ENCODE measurements around the gene ZBTB11. TPM values are rescaled to one million over a fixed set of nuclear protein-coding genes. Genes with fewer than 3 reads are reported as not detected.

The ZBTB11 gene
- total and polyA plus RNA-seq, 10 of the 15 experiments (the other 5 are each of a cell fraction or from before 2014, with no cell fraction given), result 3.5 to 25.7 (median 18.0) TPM

DNA sequence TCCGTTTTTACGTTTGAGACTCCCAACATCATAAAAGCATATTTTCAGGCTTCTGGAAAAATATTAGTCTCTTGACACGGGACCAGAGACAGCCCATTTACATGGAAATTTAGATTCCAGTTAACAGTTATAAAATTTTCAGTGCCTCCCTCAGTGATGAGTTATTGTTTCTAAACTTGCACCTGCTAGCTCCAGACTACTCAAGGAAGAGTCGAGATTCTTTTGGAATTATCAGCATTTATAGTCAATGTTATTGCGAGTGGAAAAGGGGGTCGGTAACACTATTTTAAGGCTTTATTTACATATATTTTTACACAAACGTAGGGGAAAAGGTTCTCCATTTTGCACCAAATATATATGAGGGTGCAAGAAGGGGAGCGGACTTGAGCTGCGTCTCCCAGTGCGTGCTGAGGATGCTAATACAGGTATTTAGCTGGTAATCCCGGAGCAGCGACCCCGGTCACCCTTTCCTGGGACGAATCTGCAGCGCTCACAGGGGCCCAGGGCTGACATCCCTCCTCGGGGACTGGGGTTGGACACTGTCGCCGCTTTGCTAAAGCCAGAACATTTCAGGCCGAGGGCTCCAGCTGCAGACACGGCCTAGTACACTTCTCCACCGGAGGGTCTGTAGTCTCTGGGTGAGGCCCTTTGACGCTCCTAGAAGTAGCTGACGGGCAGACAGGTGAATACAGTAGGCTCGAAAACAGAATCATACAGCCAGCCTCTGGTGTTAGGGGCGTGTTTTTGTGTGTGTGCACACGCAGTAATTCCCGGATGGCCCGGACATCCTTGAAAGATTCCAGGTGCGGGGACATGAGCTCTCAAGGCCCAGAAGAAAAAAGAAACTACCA is 729 bp upstream of the ZBTB11 start:
- no peaks in the 10 kb centered on the region for H4K20me1 ChIP-seq (ENCODE audit: control insufficient read depth, insufficient read depth)
- in situ Hi-C loops (cut with MboI) (no loop called here), intact Hi-C loops (cut with micrococcal nuclease; ENCODE audit: unreplicated experiment) (loop anchor here (1.0 to 5.0 kb wide), 5 partner anchors 9 to 265 kb away; partner anchors contain the start of genes CEP97, PCNP, RPL24 and SENP7)
- peak overlapping the region; percentile 78 for H3K4me3 ChIP-seq
- ChIA-PET SMC1A (ENCODE audit: uncharacterized antibody, unreplicated experiment) (interaction anchor here (1.1 to 2.0 kb wide), 5 partner anchors 9 to 104 kb away, joined by 3 to 10 read pairs (median 3); partner anchors contain the start of genes PCNP and RPL24), POLR2A (interaction anchor here (0.9 to 4.9 kb wide), 7 partner anchors 8 to 174 kb away, joined by 3 to 46 read pairs (median 3); partner anchors contain the start of genes CEP97, PCNP and RPL24), CTCF (interaction anchor here (0.8 to 1.6 kb wide), 10 partner anchors 24 to 550 kb away, joined by 3 to 5 read pairs (median 4); partner anchors contain the start of genes CEP97 and PCNP), RAD21 (ENCODE audit: unreplicated experiment) (interaction anchor here (1.1 to 2.2 kb wide), 4 partner anchors 9 to 104 kb away, joined by 3 to 10 read pairs (median 6); partner anchors contain the start of genes PCNP and RPL24)
- no peaks in the 10 kb centered on the region for H3K4me1 ChIP-seq (ENCODE audit: control insufficient read depth, insufficient read depth, low read length)
- peak overlapping the region; percentile 15 for H2AFZ ChIP-seq (ENCODE audit: control insufficient read depth, low read depth, low read length)
- FAIRE-seq, result no peak
- no peak for TF ChIP-seq SMARCA5 (IDR thresholded peaks at IDR 0.05)
- TF ChIP-seq TAF1 (IDR thresholded peaks at IDR 0.05; ENCODE audit: borderline replicate concordance, low read depth, low read length), result no peak
- TF ChIP-seq CREB1 (IDR thresholded peaks at IDR 0.05; ENCODE audit: low read depth), result no peak
- peak; percentile 64; the same call in 1 of the 2 replicates for TF ChIP-seq PAX8 (IDR thresholded peaks at IDR 0.05)
- TF ChIP-seq RAD51 (IDR thresholded peaks at IDR 0.05), result peak; percentile 74
- 0 out of 2 replicates have a peak, but pooled peaks have one; percentile 2 for TF ChIP-seq MTA3 (IDR thresholded peaks at IDR 0.05; ENCODE audit: borderline replicate concordance, low read length)
- TF ChIP-seq NKRF (conservative IDR thresholded peaks at IDR 0.05), result peak; percentile 48; the same call in 1 of the 2 replicates
- peak; percentile 43; the same call in 1 of the 2 replicates for TF ChIP-seq POLR2A (IDR thresholded peaks at IDR 0.05; ENCODE audit: low read depth, low read length)
- H3K4me2 ChIP-seq (ENCODE audit: control insufficient read depth, insufficient read depth), result peak overlapping the region; percentile 60
- TSS peak; percentile 82 for BruUV-seq (replicated peaks)
- H3K9me3 ChIP-seq (replicated peaks; ENCODE audit: control insufficient read depth, insufficient read depth, low read length), result no peaks in the 10 kb centered on the region
- H3K9ac ChIP-seq (ENCODE audit: control insufficient read depth, insufficient read depth, low read length), result peak overlapping the region; percentile 26; the same call in 1 of the 2 replicates
- peaks cover 8 to 20% of the 10 kb centered on the region in 2 experiments for H3K36me3 ChIP-seq (ENCODE audit: control insufficient read depth in 2 of 2, insufficient read depth in 2 of 2, low read length in 1 of 2)
- DNase-seq (ENCODE audit: low read depth, low spot score), result no peak
- ATAC-seq, result no peak
- peak overlapping the region; percentile 7 for H3K27ac ChIP-seq (ENCODE audit: control insufficient read depth, insufficient read depth)
- peaks cover 48% of the 10 kb centered on the region for H3K79me2 ChIP-seq (ENCODE audit: control insufficient read depth, insufficient read depth, low read length)
- 31% methylated on average over 29 of the region's 29 CpGs for WGBS (ENCODE audit: insufficient coverage, insufficient replicate concordance, low lambda C conversion rate, missing lambda C conversion rate)
- no peaks in the 10 kb centered on the region for H3K27me3 ChIP-seq (replicated peaks in 1 of 2; ENCODE audit: control insufficient read depth in 2 of 2, insufficient read depth in 2 of 2, low read length in 1 of 2)
